Left lung (tissue), 10 donors: Measurements from ENCODE around the gene MDFIC. TPM values are rescaled to one million over a fixed set of nuclear protein-coding genes. Genes with fewer than 3 reads are reported as not detected.

Experiments
- ATAC-seq: fragments of 200-7000 bp; cut with Tn5 transposase; one replicate; pipeline ENCODE4 v1.9.1; 2020; ENCODE audit warnings: moderate library complexity
- DNase-seq, 4 donors: peaks; one replicate each; pipeline ENCODE4 v3.0.0-alpha.2; 2013 to 2020
- H3K27ac ChIP-seq, 2 donors: fragments of 200-600 bp; sonication (generic) in 1 of 2; one replicate each; pipeline versions ENCODE4 v1.5.0 to v1.8.0; 2020 to 2021
- H3K27me3 ChIP-seq, 2 donors: fragments of 200-600 bp; sonication (generic) in 1 of 2; one replicate each; pipeline versions ENCODE4 v1.5.0 to v1.8.0; 2020 to 2021
- H3K36me3 ChIP-seq, 2 donors: fragments of 200-600 bp; sonication (generic) in 1 of 2; one replicate each; pipeline versions ENCODE4 v1.5.0 to v1.8.0; 2020 to 2021
- H3K4me1 ChIP-seq, 2 donors: fragments of 200-600 bp; one replicate each; pipeline ENCODE4 v1.8.0; 2021
- H3K4me3 ChIP-seq, 2 donors: fragments of 200-600 bp; sonication (generic) in 1 of 2; one replicate each; pipeline versions ENCODE4 v1.5.0 to v1.8.0; 2020 to 2021; ENCODE audit warnings: mild to moderate bottlenecking in 1 of 2
- H3K9me3 ChIP-seq, 2 donors: fragments of 200-600 bp; sonication (generic) in 1 of 2; one replicate each; pipeline versions ENCODE4 v1.5.0 to v1.8.0; 2020 to 2021
- CTCF ChIP-seq, 2 donors: fragments of 200-600 bp; sonication (generic) in 1 of 2; IDR thresholded peaks; one replicate each; pipeline versions ENCODE4 v1.5.0 to v1.8.0; 2021; ENCODE audit warnings: antibody characterized with exemption in 2 of 2
- intact Hi-C, 2 donors: fragments of 100-400 bp; cut with DNase I; formaldehyde crosslinking; loops; one replicate each; pipeline versions ENCODE4 v1.11.2 to v1.14.2; 2022
- polyA plus RNA-seq, 6 donors: library from polyadenylated mRNA; unstranded; fragments of 120-200 nt; gene quantifications; one replicate each; pipeline ENCODE4 v1.2.1, GENCODE V29; 2013; ENCODE audit not compliant: insufficient read length in 6 of 6
- total RNA-seq, 2 donors: library from RNA; stranded (reverse); fragmentation: NEBNext Ultra II Directional; extraction: Animal tissue kit (Norgen Biotek cat#: 25700); gene quantifications; one replicate each; pipeline ENCODE4 v1.2.1, GENCODE V29; 2021
- donor health status: DM: no; HTN: yes; CAD: no.
- donor health status: DM: no; HTN: no; CAD: no.

Gene MDFIC
- total and polyA plus RNA-seq, 8 donors: 30.8 to 64.4 (median 57.9) TPM

DNA sequence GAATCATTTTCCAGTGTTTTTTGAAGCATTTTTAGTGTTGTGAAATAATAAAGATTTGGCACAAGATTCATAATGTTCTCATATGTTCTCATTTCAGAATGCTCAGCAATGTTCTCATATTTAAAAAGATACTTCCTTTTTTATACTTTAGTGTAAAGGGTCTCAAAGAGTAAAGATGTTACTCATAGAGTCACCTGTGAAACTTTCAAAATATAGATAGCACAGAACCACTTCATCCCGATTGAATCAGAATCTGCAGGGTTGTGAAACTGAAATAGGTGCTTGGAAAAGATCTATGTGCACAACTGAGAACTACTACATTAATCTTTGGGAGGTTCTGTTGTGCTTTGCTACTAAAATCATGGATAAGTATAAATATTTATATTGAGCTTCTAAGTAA is 144.7 kb downstream of the MDFIC start:
- no peaks in the 10 kb centered on the region for H3K27me3 ChIP-seq
- H3K4me1 ChIP-seq: no peaks in the 10 kb centered on the region
- DNase-seq: no peak
- H3K4me3 ChIP-seq: no peak overlapping the region
- no peaks in the 10 kb centered on the region for H3K36me3 ChIP-seq
- no peak overlapping the region for H3K27ac ChIP-seq
- TF ChIP-seq CTCF (IDR thresholded peaks at IDR 0.05): no peak
- intact Hi-C loops: no loop called here
- no peaks in the 10 kb centered on the region for H3K9me3 ChIP-seq
- no peak for ATAC-seq

DNA sequence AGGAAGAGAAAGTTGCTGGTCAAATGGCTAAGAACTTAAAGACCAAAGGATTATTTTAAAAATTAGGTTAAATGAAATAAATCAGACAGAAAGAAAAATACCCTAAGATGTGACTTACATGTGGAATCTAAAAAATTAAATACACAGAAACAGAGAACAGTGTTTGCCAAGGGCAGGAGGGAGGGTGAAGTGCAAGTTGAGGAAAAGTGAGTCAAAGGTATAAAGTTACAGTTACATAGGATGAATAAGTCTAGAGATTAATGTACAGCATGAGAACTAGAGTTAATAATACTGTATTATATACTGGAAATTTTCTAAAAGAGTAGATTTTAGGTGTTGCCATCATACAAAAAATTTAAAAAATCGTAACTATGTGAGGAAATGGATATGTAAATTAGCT is 146.3 kb downstream of the MDFIC start:
- no peaks in the 10 kb centered on the region for H3K9me3 ChIP-seq
- H3K4me1 ChIP-seq: no peaks in the 10 kb centered on the region
- intact Hi-C loops: no loop called here
- DNase-seq (no peak), ATAC-seq (no peak)
- H3K27me3 ChIP-seq: no peaks in the 10 kb centered on the region
- H3K4me3 ChIP-seq: no peak overlapping the region
- no peak for TF ChIP-seq CTCF (IDR thresholded peaks at IDR 0.05)
- no peak overlapping the region for H3K27ac ChIP-seq
- H3K36me3 ChIP-seq: no peaks in the 10 kb centered on the region
